Fibroblast of lung (primary cell): ENCODE measurements around the gene TMEM272. TPM values are rescaled to one million over a fixed set of nuclear protein-coding genes. Genes with fewer than 3 reads are reported as not detected.

Source experiments
- DNase-seq, 2 donors: peaks; one replicate each; pipeline versions ENCODE4 v3.0.0 to v3.0.0-alpha.2; 2010; ENCODE audit warnings: low read depth in 2 of 2
- H2AFZ ChIP-seq: 2 replicates; pipeline ENCODE4 v1.5.1; 2012; ENCODE audit warnings: low read length, control low read depth, inconsistent platforms
- H3K27ac ChIP-seq: 2 replicates; pipeline ENCODE4 v1.5.1; 2011; ENCODE audit warnings: low read length, control low read depth; ENCODE audit not compliant: insufficient read depth
- H3K27me3 ChIP-seq: 2 replicates; pipeline ENCODE4 v1.5.1; 2011; ENCODE audit warnings: mild to moderate bottlenecking, low read length; ENCODE audit not compliant: control insufficient read depth, insufficient read depth
- H3K36me3 ChIP-seq: 2 replicates; pipeline ENCODE4 v1.5.1; 2011; ENCODE audit warnings: low read length; ENCODE audit not compliant: control insufficient read depth, insufficient read depth
- H3K4me1 ChIP-seq: 2 replicates; pipeline ENCODE4 v1.5.1; 2011; ENCODE audit warnings: low read length; ENCODE audit not compliant: control insufficient read depth, insufficient read depth; ENCODE audit errors: extremely low read depth
- H3K4me2 ChIP-seq: 2 replicates; pipeline ENCODE4 v1.5.1; 2011; ENCODE audit warnings: low read length, control low read depth; ENCODE audit not compliant: insufficient read depth; ENCODE audit errors: extremely low read depth
- H3K4me3 ChIP-seq, 4 experiments: fragments of 200-600 bp in 1 of 4; sonication (generic) in 1 of 4; replicated peaks in 1 of 4; 2 replicates each; pipeline ENCODE4 v1.5.1; 2011 to 2016; ENCODE audit warnings: low read length in 4 of 4, low read depth in 3 of 4, mild to moderate bottlenecking in 3 of 4, control low read depth in 2 of 4, inconsistent platforms in 1 of 4, mixed read lengths in 1 of 4; ENCODE audit not compliant: insufficient read depth in 1 of 4; ENCODE audit errors: control extremely low read depth in 1 of 4
- H3K79me2 ChIP-seq: 2 replicates; pipeline ENCODE4 v1.5.1; 2012; ENCODE audit warnings: mild to moderate bottlenecking, low read length, inconsistent platforms; ENCODE audit not compliant: control insufficient read depth, insufficient read depth
- H3K9ac ChIP-seq: 2 replicates; pipeline ENCODE4 v1.5.1; 2011; ENCODE audit warnings: mild to moderate bottlenecking, low read length, control low read depth; ENCODE audit not compliant: insufficient read depth
- H3K9me3 ChIP-seq: 2 replicates; pipeline ENCODE4 v1.5.1; 2012; ENCODE audit warnings: low read depth, low read length; ENCODE audit not compliant: control insufficient read depth, insufficient read depth
- H4K20me1 ChIP-seq: 2 replicates; pipeline ENCODE4 v1.5.1; 2011; ENCODE audit warnings: low read length; ENCODE audit not compliant: control insufficient read depth, insufficient read depth; ENCODE audit errors: extremely low read depth
- EZH2 ChIP-seq: IDR thresholded peaks from 2 replicates; pipeline ENCODE4 v1.5.1; 2012; ENCODE audit warnings: low read length, control low read depth, mild to moderate bottlenecking; ENCODE audit errors: missing control alignments
- polyA plus RNA-seq, 2 donors: library from polyadenylated mRNA; depleted of rRNA in 1 of 2; stranded (reverse) in 1 of 2; unstranded in 1 of 2; fragments of >200 nt; gene quantifications; 2 replicates each; pipeline ENCODE4 v1.2.1, GENCODE V29; 2011 to 2012; ENCODE audit warnings: missing spikeins in 1 of 2
- total RNA-seq: library from RNA; depleted of rRNA; stranded (reverse); fragments of >200 nt; gene quantifications from 2 replicates; pipeline ENCODE4 v1.2.1, GENCODE V29; 2014
- TF ChIP-seq, protein P1 (sequence below), 2 donors: IDR thresholded peaks in 1 of 2; conservative IDR thresholded peaks in 1 of 2; 1 replicate in 1 of 2; 2 replicates in 1 of 2; pipeline ENCODE4 v1.5.1; 2011 to 2012; ENCODE audit warnings: low read length in 2 of 2, control low read depth in 1 of 2, inconsistent platforms in 1 of 2, low read depth in 1 of 2, mild to moderate bottlenecking in 1 of 2

The TMEM272 gene
- total and polyA plus RNA-seq, 2 donors (not counting 1 experiment from before 2014, with no cell fraction given): not detected

DNA sequence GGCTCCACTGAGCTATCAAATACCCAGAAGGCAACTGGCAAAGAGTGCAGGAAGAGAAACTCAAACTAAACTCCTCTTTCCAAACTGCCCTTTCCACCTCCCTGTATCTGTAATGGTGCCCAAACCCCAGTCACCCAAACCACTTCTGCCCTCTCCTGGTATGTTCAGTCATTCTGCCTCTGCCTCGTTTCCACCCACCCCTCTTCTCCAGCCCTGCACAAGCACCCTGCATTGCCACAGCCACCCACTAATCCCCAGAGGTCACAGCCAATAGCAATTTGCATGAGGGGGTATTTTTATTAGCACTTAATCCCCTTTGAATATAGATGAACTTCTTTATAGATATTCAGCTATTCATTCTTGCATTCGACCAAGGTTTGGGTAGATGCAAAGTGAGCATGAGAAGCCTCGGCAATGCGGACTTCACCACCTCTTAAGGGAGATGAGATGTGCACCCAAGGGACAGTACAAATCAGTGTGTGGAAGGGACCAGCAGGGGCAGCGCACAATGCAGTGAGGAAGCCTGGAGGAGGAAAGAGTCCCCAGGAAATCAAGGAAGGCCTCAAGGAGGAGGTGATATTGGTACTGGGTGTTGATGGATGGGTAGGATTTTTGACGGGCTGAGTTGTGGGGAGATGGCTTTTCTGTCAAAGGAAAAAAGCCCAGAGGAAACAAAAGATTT lies 12.4 kb downstream of the TMEM272 start:
- H3K27ac ChIP-seq: no peak overlapping the region
- H3K27me3 ChIP-seq: peaks cover 13% of the 10 kb centered on the region
- H2AFZ ChIP-seq: no peak overlapping the region
- no peaks in the 10 kb centered on the region for H3K79me2 ChIP-seq
- no peak overlapping the region for H3K4me2 ChIP-seq
- TF ChIP-seq EZH2: no peak
- TF ChIP-seq, protein P1, sequence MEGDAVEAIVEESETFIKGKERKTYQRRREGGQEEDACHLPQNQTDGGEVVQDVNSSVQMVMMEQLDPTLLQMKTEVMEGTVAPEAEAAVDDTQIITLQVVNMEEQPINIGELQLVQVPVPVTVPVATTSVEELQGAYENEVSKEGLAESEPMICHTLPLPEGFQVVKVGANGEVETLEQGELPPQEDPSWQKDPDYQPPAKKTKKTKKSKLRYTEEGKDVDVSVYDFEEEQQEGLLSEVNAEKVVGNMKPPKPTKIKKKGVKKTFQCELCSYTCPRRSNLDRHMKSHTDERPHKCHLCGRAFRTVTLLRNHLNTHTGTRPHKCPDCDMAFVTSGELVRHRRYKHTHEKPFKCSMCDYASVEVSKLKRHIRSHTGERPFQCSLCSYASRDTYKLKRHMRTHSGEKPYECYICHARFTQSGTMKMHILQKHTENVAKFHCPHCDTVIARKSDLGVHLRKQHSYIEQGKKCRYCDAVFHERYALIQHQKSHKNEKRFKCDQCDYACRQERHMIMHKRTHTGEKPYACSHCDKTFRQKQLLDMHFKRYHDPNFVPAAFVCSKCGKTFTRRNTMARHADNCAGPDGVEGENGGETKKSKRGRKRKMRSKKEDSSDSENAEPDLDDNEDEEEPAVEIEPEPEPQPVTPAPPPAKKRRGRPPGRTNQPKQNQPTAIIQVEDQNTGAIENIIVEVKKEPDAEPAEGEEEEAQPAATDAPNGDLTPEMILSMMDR (conservative IDR thresholded peaks at IDR 0.05 in 1 of 2, IDR thresholded peaks at IDR 0.05 in 1 of 2; ENCODE audit: low read depth in 1 of 2, low read length in 2 of 2): peak; percentile 40 to 49
- H3K9me3 ChIP-seq: no peaks in the 10 kb centered on the region
- no peaks in the 10 kb centered on the region for H4K20me1 ChIP-seq
- H3K9ac ChIP-seq: no peak overlapping the region
- peak; percentile 8 to 28 for DNase-seq
- H3K36me3 ChIP-seq: no peaks in the 10 kb centered on the region
- no peaks in the 10 kb centered on the region for H3K4me1 ChIP-seq
- no peak overlapping the region for H3K4me3 ChIP-seq

DNA sequence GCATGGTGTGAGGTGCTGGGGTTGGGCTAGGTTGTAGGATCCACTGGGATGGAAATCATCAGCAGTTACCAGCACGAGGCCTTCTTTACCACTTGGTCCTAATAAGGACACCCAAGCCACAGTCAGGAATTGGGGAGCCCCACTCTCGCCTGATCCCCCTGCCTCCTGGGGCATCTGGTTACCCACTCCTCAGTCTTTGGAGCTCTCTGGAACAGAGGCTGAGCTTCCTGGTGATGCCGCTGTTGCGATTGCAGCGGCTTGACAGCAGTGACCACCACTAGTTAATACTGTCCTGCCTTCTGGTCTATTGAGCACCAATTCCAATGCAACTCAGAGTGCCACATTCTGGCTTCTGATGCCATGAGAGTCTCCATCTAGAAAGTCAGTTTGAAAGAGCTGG lies 13.5 kb downstream of the TMEM272 start:
- H3K36me3 ChIP-seq: no peaks in the 10 kb centered on the region
- H3K4me3 ChIP-seq: no peak overlapping the region
- H2AFZ ChIP-seq: no peak overlapping the region
- TF ChIP-seq, protein P1 (conservative IDR thresholded peaks at IDR 0.05 in 1 of 2, IDR thresholded peaks at IDR 0.05 in 1 of 2; ENCODE audit: low read depth in 1 of 2, low read length in 2 of 2): no peak
- no peak for TF ChIP-seq EZH2
- no peak overlapping the region for H3K4me2 ChIP-seq
- no peak overlapping the region for H3K27ac ChIP-seq
- H3K79me2 ChIP-seq: no peaks in the 10 kb centered on the region
- DNase-seq: no peak
- no peaks in the 10 kb centered on the region for H3K4me1 ChIP-seq
- peaks cover 19% of the 10 kb centered on the region for H3K27me3 ChIP-seq
- no peaks in the 10 kb centered on the region for H3K9me3 ChIP-seq
- H3K9ac ChIP-seq: no peak overlapping the region
- H4K20me1 ChIP-seq: no peaks in the 10 kb centered on the region

DNA sequence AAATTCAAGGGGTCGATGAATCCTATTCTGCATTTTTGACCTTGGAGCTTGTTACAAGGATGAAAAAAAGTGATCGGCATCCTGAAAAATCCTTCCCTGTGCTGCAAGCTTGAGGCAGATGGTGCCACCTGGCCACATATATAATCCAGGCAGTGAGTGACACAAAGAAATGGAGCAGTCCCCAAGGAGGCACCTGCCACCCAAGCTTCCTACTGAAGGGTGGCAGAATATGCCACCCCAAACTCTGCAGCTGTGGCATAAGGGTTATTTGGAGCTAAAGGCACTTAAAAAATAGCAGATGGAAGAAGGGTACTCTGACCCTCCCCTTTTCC lies 15.4 kb downstream of the TMEM272 start:
- Histone ChIP-seq H3K27me3 (peaks cover 16% of the 10 kb centered on the region), H3K9me3 (no peaks in the 10 kb centered on the region), H3K36me3 (no peaks in the 10 kb centered on the region), H3K4me3 (no peak overlapping the region), H3K9ac (no peak overlapping the region), H3K79me2 (no peaks in the 10 kb centered on the region), H3K4me2 (no peak overlapping the region), H4K20me1 (no peaks in the 10 kb centered on the region), H2AFZ (no peak overlapping the region), H3K27ac (no peak overlapping the region), H3K4me1 (no peaks in the 10 kb centered on the region)
- TF ChIP-seq EZH2: no peak
- TF ChIP-seq, protein P1 (conservative IDR thresholded peaks at IDR 0.05 in 1 of 2, IDR thresholded peaks at IDR 0.05 in 1 of 2; ENCODE audit: low read depth in 1 of 2, low read length in 2 of 2): no peak
- no peak for DNase-seq
